K562 (cell line): ENCODE data around the gene TUBB4B. TPM values are rescaled to one million over a fixed set of nuclear protein-coding genes. Genes with fewer than 3 reads are reported as not detected.
A peak's percentile ranks its signal among the peaks of the same experiment; 100 is the strongest.

ENCODE experiments used
- ARID2 ChIP-seq: fragments of 450-650 bp; IDR thresholded peaks from 2 replicates; pipeline ENCODE4 v1.6.1; 2017; ENCODE audit warnings: antibody characterized with exemption, mild to moderate bottlenecking
- ARID3A ChIP-seq: IDR thresholded peaks from 2 replicates; pipeline ENCODE4 v1.6.1; 2012; ENCODE audit warnings: low read depth, low read length, improper control_type of control experiment, borderline replicate concordance
- CREB1 ChIP-seq, 2 experiments: sonication (generic) in 1 of 2; formaldehyde crosslinking in 1 of 2; IDR thresholded peaks; 2 replicates each; pipeline versions ENCODE4 v1.6.1 to v1.8.0; 2012 to 2022; ENCODE audit warnings: inconsistent platforms in 1 of 2, mild to moderate bottlenecking in 1 of 2, missing genetic modification reagents in 1 of 2, moderate library complexity in 1 of 2
- CREM ChIP-seq: IDR thresholded peaks from 2 replicates; pipeline ENCODE4 v1.6.1; 2014; ENCODE audit warnings: antibody characterized with exemption, low read depth
- CTBP1 ChIP-seq: fragments of 450-650 bp; IDR thresholded peaks from 2 replicates; pipeline ENCODE4 v1.6.1; 2016; ENCODE audit warnings: borderline replicate concordance
- EP400 ChIP-seq: fragments of 450-650 bp; IDR thresholded peaks from 2 replicates; pipeline ENCODE4 v1.6.1; 2017; ENCODE audit warnings: antibody characterized with exemption, mild to moderate bottlenecking, moderate library complexity
- HOXB6 ChIP-seq: fragments of 250-450 bp; sonication (Bioruptor Pico); IDR thresholded peaks from 2 replicates; pipeline ENCODE4 v1.5.1; 2022; ENCODE audit warnings: mild to moderate bottlenecking, borderline replicate concordance
- LARP7 ChIP-seq: fragments of 450-650 bp; IDR thresholded peaks from 2 replicates; pipeline ENCODE4 v1.6.1; 2016
- MGA ChIP-seq: fragments of 450-650 bp; IDR thresholded peaks from 2 replicates; pipeline ENCODE4 v1.6.1; 2016; ENCODE audit warnings: mild to moderate bottlenecking, moderate library complexity
- NCOA1 ChIP-seq: fragments of 450-650 bp; IDR thresholded peaks from 2 replicates; pipeline ENCODE4 v1.6.1; 2016; ENCODE audit warnings: low read depth
- RCOR1 ChIP-seq, 2 experiments: IDR thresholded peaks; 2 replicates each; pipeline ENCODE4 v1.6.1; 2012; ENCODE audit warnings: low read depth in 2 of 2, low read length in 2 of 2, borderline replicate concordance in 1 of 2, improper control_type of control experiment in 1 of 2
- SETDB1 ChIP-seq: IDR thresholded peaks from one replicate; pipeline ENCODE4 v1.6.1; 2012; ENCODE audit warnings: low read length, control low read depth, inconsistent platforms
- TAL1 ChIP-seq: fragments of 450-650 bp; IDR thresholded peaks from 2 replicates; pipeline ENCODE4 v1.6.1; 2016; ENCODE audit warnings: mild to moderate bottlenecking
- TCF15 ChIP-seq: fragments of 250-450 bp; sonication (Bioruptor Pico); IDR thresholded peaks from 2 replicates; pipeline ENCODE4 v1.8.0; 2022; ENCODE audit warnings: moderate library complexity, mild to moderate bottlenecking, inconsistent platforms
- TCF3 ChIP-seq: sonication (generic); formaldehyde crosslinking; IDR thresholded peaks from 2 replicates; pipeline ENCODE4 v1.4.0; 2020; ENCODE audit warnings: mild to moderate bottlenecking, missing genetic modification reagents
- TCF7L2 ChIP-seq: fragments of 150-350 bp; IDR thresholded peaks from 2 replicates; pipeline ENCODE4 v1.6.1; 2016; ENCODE audit warnings: low read depth, mild to moderate bottlenecking, low read length, moderate library complexity
- ZNF436 ChIP-seq: fragments of 250-450, 450-650 bp; sonication (Bioruptor Pico); formaldehyde crosslinking; IDR thresholded peaks from 2 replicates; pipeline ENCODE4 v1.7.0; 2020; ENCODE audit warnings: mild to moderate bottlenecking
- polyA plus RNA-seq, 8 experiments: library from polyadenylated mRNA; depleted of rRNA in 4 of 8; stranded (reverse) in 5 of 8; unstranded in 3 of 8; fragments of >200 nt; fragmentation: Nextera tagmentation in 2 of 8; fragmentation: Illumina TruSeq in 1 of 8; extraction: Ambion mirVana in 2 of 8; extraction: Trizol in 1 of 8; gene quantifications; 2 replicates each; pipeline versions ENCODE4 v1.2.1 to v1.2.3, GENCODE V29; 2011 to 2014; ENCODE audit warnings: inconsistent platforms in 1 of 8, missing spikeins in 1 of 8
- total RNA-seq, 7 experiments: library from RNA; depleted of rRNA in 6 of 7; stranded (reverse); fragments of >200 nt in 6 of 7; fragmentation: Illumina TruSeq in 2 of 7; extraction: Trizol in 2 of 7; gene quantifications; 2 replicates each; pipeline versions ENCODE4 v1.2.1 to v1.2.3, GENCODE V29; 2011 to 2021; ENCODE audit warnings: low replicate concordance in 1 of 7

TUBB4B gene
- total and polyA plus RNA-seq, 9 of the 15 experiments (the other 6 are each of a cell fraction or from before 2014, with no cell fraction given): 24.1 to 443 (median 268) TPM

GRCh38 chr9:137286975-137287383, 45.9 kb downstream of the TUBB4B start (continued):
- TF ChIP-seq ARID3A: no peak
- no peak for TF ChIP-seq TCF7L2
- no peak; the same call in 1 of the 2 replicates for TF ChIP-seq TCF3 (CRISPR knock-in tag)
- peak; percentile 68 for TF ChIP-seq CREM
- no peak for TF ChIP-seq ZNF436
- TF ChIP-seq EP400: peak; percentile 68; the same call in 1 of the 2 replicates
- no peak for TF ChIP-seq LARP7
- TF ChIP-seq RCOR1 (IDR thresholded peaks at IDR 0.05; ENCODE audit: borderline replicate concordance in 1 of 2, low read depth in 2 of 2, low read length in 2 of 2): peak in 1 of 2 experiments; percentile 77; a peak in 1 of 4 replicates
- no peak for TF ChIP-seq NCOA1
- TF ChIP-seq TCF15: no peak
- TF ChIP-seq SETDB1: no peak
- no peak for TF ChIP-seq ARID2
- no peak for TF ChIP-seq CREB1 (IDR thresholded peaks at IDR 0.05)
- TF ChIP-seq CREB1 (CRISPR knock-in tag; IDR thresholded peaks at IDR 0.05): peak; percentile 58; the same call in 1 of the 2 replicates
- peak; percentile 88 for TF ChIP-seq CTBP1
- no peak for TF ChIP-seq HOXB6 (CRISPR knock-in tag)
- TF ChIP-seq MGA: peak; percentile 95
- TF ChIP-seq TAL1: no peak
